Activated naive CD8-positive, alpha-beta T cell treated with anti-CD3 and anti-CD28 coated beads for 36 hours (primary cell): ENCODE data around the gene PLCL1. TPM values are rescaled to one million over a fixed set of nuclear protein-coding genes. Genes with fewer than 3 reads are reported as not detected.

Experiments
- DNase-seq: peaks from one replicate; pipeline ENCODE4 v3.0.0; 2021
- H3K27ac Mint-ChIP-seq: one replicate; pipeline ENCODE4 v1.8.0; 2022; ENCODE audit warnings: mild to moderate bottlenecking, moderate library complexity, mixed read lengths
- H3K27me3 Mint-ChIP-seq: one replicate; pipeline ENCODE4 v1.8.0; 2022; ENCODE audit warnings: mild to moderate bottlenecking, mixed read lengths
- H3K36me3 Mint-ChIP-seq: one replicate; pipeline ENCODE4 v1.8.0; 2021; ENCODE audit warnings: mild to moderate bottlenecking, mixed read lengths
- H3K4me1 Mint-ChIP-seq: one replicate; pipeline ENCODE4 v1.8.0; 2021; ENCODE audit warnings: mixed read lengths
- H3K4me3 Mint-ChIP-seq: one replicate; pipeline ENCODE4 v1.8.0; 2022; ENCODE audit warnings: mild to moderate bottlenecking, moderate library complexity, mixed read lengths
- H3K9me3 Mint-ChIP-seq: one replicate; pipeline ENCODE4 v1.8.0; 2022; ENCODE audit warnings: mixed read lengths
- total RNA-seq, 2 experiments: library from RNA; stranded (reverse); gene quantifications; one replicate each; pipeline ENCODE4 v1.2.3, GENCODE V29; 2021

Gene PLCL1
- total RNA-seq, 2 experiments from 2014 or later, result 0.22 to 0.23 TPM

GRCh38 chr2:197862246-197862955 is 58.0 kb downstream of the PLCL1 start:
- Mint-ChIP-seq H3K4me3 (no peak overlapping the region), H3K4me1 (peaks cover 13% of the 10 kb centered on the region), H3K27ac (no peak overlapping the region), H3K36me3 (peaks cover 3% of the 10 kb centered on the region), H3K9me3 (peaks cover 12% of the 10 kb centered on the region), H3K27me3 (no peaks in the 10 kb centered on the region)
- no peak for DNase-seq

- DNase-seq, result no peak
- peaks cover 2% of the 10 kb centered on the region for H3K36me3 Mint-ChIP-seq
- H3K27ac Mint-ChIP-seq, result no peak overlapping the region
- H3K4me3 Mint-ChIP-seq, result no peak overlapping the region
- no peaks in the 10 kb centered on the region for H3K27me3 Mint-ChIP-seq
- peaks cover 5% of the 10 kb centered on the region for H3K9me3 Mint-ChIP-seq
- peaks cover 19% of the 10 kb centered on the region for H3K4me1 Mint-ChIP-seq
These were observed 59.4 kb downstream of the PLCL1 start for GRCh38 chr2:197863744-197864143.

- DNase-seq, result no peak
- Mint-ChIP-seq H3K9me3 (no peaks in the 10 kb centered on the region), H3K4me3 (no peak overlapping the region), H3K36me3 (no peaks in the 10 kb centered on the region), H3K27ac (no peak overlapping the region), H3K27me3 (no peaks in the 10 kb centered on the region), H3K4me1 (peaks cover 31% of the 10 kb centered on the region)
These were observed 62.1 kb downstream of the PLCL1 start for GRCh38 chr2:197866455-197866854.

GRCh38 chr2:197867033-197867432 is 62.6 kb downstream of the PLCL1 start:
- Mint-ChIP-seq H3K4me3 (no peak overlapping the region), H3K9me3 (no peaks in the 10 kb centered on the region), H3K27ac (no peak overlapping the region), H3K27me3 (no peaks in the 10 kb centered on the region), H3K36me3 (no peaks in the 10 kb centered on the region), H3K4me1 (peaks cover 35% of the 10 kb centered on the region)
- no peak for DNase-seq

GRCh38 chr2:197867624-197868023 is 63.2 kb downstream of the PLCL1 start:
- DNase-seq, result no peak
- no peak overlapping the region for H3K27ac Mint-ChIP-seq
- H3K9me3 Mint-ChIP-seq, result no peaks in the 10 kb centered on the region
- no peak overlapping the region for H3K4me3 Mint-ChIP-seq
- H3K4me1 Mint-ChIP-seq, result peaks cover 29% of the 10 kb centered on the region
- no peaks in the 10 kb centered on the region for H3K27me3 Mint-ChIP-seq
- no peaks in the 10 kb centered on the region for H3K36me3 Mint-ChIP-seq

- DNase-seq, result no peak
- H3K4me1 Mint-ChIP-seq, result peaks cover 28% of the 10 kb centered on the region
- no peaks in the 10 kb centered on the region for H3K9me3 Mint-ChIP-seq
- no peak overlapping the region for H3K4me3 Mint-ChIP-seq
- H3K36me3 Mint-ChIP-seq, result no peaks in the 10 kb centered on the region
- H3K27me3 Mint-ChIP-seq, result no peaks in the 10 kb centered on the region
- no peak overlapping the region for H3K27ac Mint-ChIP-seq
These were observed 63.8 kb downstream of the PLCL1 start for GRCh38 chr2:197868206-197868605.

- Mint-ChIP-seq H3K27ac (no peak overlapping the region), H3K9me3 (no peaks in the 10 kb centered on the region), H3K4me3 (no peak overlapping the region), H3K4me1 (peaks cover 24% of the 10 kb centered on the region), H3K36me3 (no peaks in the 10 kb centered on the region), H3K27me3 (no peaks in the 10 kb centered on the region)
- DNase-seq, result no peak
These were observed 64.6 kb downstream of the PLCL1 start for GRCh38 chr2:197869041-197869440.

GRCh38 chr2:197869501-197870111 is 65.2 kb downstream of the PLCL1 start:
- Mint-ChIP-seq H3K4me3 (peak overlapping the region; percentile 66), H3K27me3 (no peaks in the 10 kb centered on the region), H3K9me3 (no peaks in the 10 kb centered on the region), H3K4me1 (peaks cover 24% of the 10 kb centered on the region), H3K27ac (peak overlapping the region; percentile 81), H3K36me3 (no peaks in the 10 kb centered on the region)
- no peak for DNase-seq

- H3K36me3 Mint-ChIP-seq, result no peaks in the 10 kb centered on the region
- no peak for DNase-seq
- peak overlapping the region; percentile 81 for H3K27ac Mint-ChIP-seq
- peaks cover 24% of the 10 kb centered on the region for H3K4me1 Mint-ChIP-seq
- H3K4me3 Mint-ChIP-seq, result peak overlapping the region; percentile 66
- H3K27me3 Mint-ChIP-seq, result no peaks in the 10 kb centered on the region
- no peaks in the 10 kb centered on the region for H3K9me3 Mint-ChIP-seq
These were observed 65.7 kb downstream of the PLCL1 start for GRCh38 chr2:197870137-197870536.

- Mint-ChIP-seq H3K36me3 (no peaks in the 10 kb centered on the region), H3K4me1 (peaks cover 26% of the 10 kb centered on the region)
These were observed 67.5 kb downstream of the PLCL1 start for GRCh38 chr2:197871780-197872456.

GRCh38 chr2:197873293-197873701 is 68.9 kb downstream of the PLCL1 start:
- H3K9me3 Mint-ChIP-seq, result no peaks in the 10 kb centered on the region
- H3K4me1 Mint-ChIP-seq, result peaks cover 21% of the 10 kb centered on the region
- H3K4me3 Mint-ChIP-seq, result no peak overlapping the region
- H3K27ac Mint-ChIP-seq, result no peak overlapping the region
- H3K27me3 Mint-ChIP-seq, result no peaks in the 10 kb centered on the region
- no peaks in the 10 kb centered on the region for H3K36me3 Mint-ChIP-seq
- DNase-seq, result no peak

More at GRCh38 chr2:197871780-197872456, 67.5 kb downstream of the PLCL1 start:
- H3K4me3 Mint-ChIP-seq, result no peak overlapping the region
- H3K27ac Mint-ChIP-seq, result no peak overlapping the region
- no peaks in the 10 kb centered on the region for H3K9me3 Mint-ChIP-seq
- no peak for DNase-seq
- H3K27me3 Mint-ChIP-seq, result no peaks in the 10 kb centered on the region

- Mint-ChIP-seq H3K4me3 (no peak overlapping the region), H3K4me1 (peaks cover 8% of the 10 kb centered on the region), H3K27ac (no peak overlapping the region), H3K36me3 (no peaks in the 10 kb centered on the region), H3K27me3 (no peaks in the 10 kb centered on the region), H3K9me3 (no peaks in the 10 kb centered on the region)
- no peak for DNase-seq
These were observed 71.4 kb downstream of the PLCL1 start for GRCh38 chr2:197875763-197876162.

- Mint-ChIP-seq H3K4me3 (no peak overlapping the region), H3K27me3 (no peaks in the 10 kb centered on the region), H3K9me3 (no peaks in the 10 kb centered on the region), H3K4me1 (peaks cover 6% of the 10 kb centered on the region), H3K27ac (no peak overlapping the region), H3K36me3 (no peaks in the 10 kb centered on the region)
- DNase-seq, result no peak
These were observed 72.1 kb downstream of the PLCL1 start for GRCh38 chr2:197876524-197876923.

GRCh38 chr2:197877038-197877437 is 72.6 kb downstream of the PLCL1 start:
- DNase-seq, result no peak
- Mint-ChIP-seq H3K27me3 (no peaks in the 10 kb centered on the region), H3K4me3 (no peak overlapping the region), H3K27ac (no peak overlapping the region), H3K4me1 (peaks cover 2% of the 10 kb centered on the region), H3K36me3 (no peaks in the 10 kb centered on the region), H3K9me3 (no peaks in the 10 kb centered on the region)

GRCh38 chr2:197878792-197879191 is 74.4 kb downstream of the PLCL1 start:
- Mint-ChIP-seq H3K4me1 (peaks cover 2% of the 10 kb centered on the region), H3K36me3 (no peaks in the 10 kb centered on the region), H3K27ac (no peak overlapping the region), H3K9me3 (no peaks in the 10 kb centered on the region), H3K4me3 (no peak overlapping the region), H3K27me3 (no peaks in the 10 kb centered on the region)
- no peak for DNase-seq
